ENCODE data around the gene RGL3.
"Not testable (repeated sequence)": the region's sequence is repeated elsewhere in the genome, so short reads cannot be mapped to it uniquely, and the experiment has no call there.

The RGL3 gene

GRCh38 chr19:11416346-11417052 is 2.6 kb downstream of the RGL3 start:
- no peak for DNase-seq

DNA sequence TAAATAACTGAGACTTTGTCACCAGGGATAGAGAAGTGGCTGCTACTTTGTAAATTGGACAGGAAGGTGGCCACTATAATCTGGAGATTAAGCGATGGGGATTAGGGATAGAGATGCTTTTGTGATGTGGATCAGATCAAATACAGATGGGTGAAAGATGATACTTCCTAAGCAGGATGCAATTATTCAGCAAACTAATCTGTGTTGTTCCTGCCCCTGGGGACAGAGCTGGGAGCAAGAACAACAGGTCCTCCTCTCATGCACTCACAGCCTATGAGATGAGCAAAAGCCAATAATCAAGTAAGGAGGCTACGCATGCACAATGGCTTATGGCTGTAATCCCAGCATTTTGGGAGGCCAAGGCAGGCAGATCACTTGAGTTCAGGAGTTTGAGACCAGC is 4.6 kb downstream of the RGL3 start:
- no peak for DNase-seq

DNA sequence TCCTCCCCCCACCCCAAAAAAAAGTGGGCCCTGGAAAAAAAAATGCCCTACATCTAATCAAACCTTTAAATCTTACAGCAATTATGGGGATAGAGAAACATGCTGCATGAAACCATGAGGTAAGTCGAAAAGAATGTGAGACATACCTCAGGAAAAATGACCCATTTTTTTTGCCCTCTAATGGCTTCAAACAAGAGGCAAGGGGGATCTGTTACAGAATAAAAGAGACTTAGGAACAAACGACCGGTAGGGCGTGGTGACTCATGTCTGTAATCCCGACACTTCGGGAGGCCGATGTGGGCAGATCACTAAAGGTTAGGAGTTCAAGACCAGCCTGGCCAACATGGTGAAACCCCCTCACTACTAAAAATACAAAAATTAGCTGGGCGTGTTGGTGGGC is 8.4 kb downstream of the RGL3 start:
- DNase-seq: no peak

- DNase-seq: no peak
Measured at GRCh38 chr19:11408591-11408990, 10.5 kb downstream of the RGL3 start.

DNA sequence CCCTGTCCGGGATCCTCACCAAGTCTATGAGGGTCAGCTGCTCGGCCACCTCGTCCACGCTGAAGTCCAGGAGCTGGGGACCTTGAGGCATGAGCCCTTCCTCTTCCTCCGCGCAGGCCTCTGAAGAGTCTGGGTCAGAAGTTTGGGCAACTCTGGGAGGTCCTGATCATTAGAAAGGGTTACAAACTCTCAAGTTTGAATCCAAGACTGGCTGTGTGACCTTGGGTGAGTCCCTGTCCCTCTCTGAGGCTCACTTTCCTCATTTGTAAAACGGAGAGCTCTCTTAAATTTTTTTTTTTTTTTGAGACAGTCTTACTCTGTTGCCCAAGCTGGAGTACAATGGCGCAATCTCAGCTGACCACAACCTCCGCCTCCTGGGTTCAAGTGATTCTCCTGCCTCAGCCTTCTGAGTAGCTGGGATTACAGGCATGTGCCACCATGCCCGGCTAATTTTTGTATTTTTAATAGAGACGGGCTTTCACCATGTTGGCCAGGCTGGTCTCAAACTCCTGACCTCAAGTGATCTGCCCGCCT is 12.3 kb downstream of the RGL3 start:
- not testable (repeated sequence) for DNase-seq

- no peak for DNase-seq
Measured at GRCh38 chr19:11405846-11406643, 13.1 kb downstream of the RGL3 start.

DNA sequence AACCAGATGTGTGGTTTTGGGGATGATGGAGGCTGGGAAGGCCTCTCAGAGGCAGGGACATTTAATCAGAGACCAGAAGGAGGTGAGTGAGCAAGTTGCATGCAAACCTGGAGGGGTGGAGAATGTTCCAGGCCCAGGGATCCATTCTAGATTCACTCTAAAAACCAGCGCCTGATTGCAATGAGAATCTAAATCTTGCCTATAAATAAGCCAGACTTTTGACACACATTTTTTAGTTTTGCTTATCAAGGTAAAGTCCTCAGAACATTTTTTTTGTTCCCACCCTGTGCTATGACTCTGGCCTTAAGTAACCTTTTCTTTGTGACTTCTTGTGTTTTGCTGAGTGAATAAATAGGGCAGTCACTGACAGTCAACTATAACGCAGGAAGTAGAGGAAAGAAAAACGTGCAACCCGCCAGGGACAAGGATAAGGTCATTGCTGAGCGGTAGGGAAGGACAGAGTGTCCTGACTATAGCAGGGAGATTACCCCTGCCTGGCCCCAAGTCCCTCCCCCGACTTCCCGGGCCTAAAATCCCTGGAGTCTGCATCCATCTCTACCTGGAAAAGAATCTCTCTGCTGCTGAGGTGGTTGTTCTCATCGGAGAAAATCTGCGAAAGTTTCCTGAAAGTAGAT is 14.4 kb downstream of the RGL3 start:
- no peak for DNase-seq

- no peak for DNase-seq
Measured at GRCh38 chr19:11401808-11402543, 17.1 kb downstream of the RGL3 start.

DNA sequence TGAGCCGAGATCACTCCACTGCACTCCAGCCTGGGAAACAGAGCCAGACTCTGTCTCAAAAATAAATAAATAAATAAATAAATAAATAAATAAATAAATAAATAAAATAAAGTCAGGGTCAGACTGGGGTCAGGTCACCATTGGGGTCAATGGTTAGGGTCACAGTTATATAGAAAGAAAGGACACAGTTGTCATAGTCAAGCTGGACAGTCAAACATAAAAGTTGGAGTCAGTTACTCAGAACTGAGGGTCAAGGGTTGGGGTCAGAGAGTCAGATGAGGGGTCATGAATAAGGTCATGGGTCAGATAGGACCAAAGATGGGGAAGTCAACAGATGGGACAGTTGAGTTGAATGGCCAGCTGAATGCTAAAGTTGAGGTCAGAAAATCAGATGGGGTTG is 18.3 kb downstream of the RGL3 start:
- no peak for DNase-seq

- no peak for DNase-seq
Measured at GRCh38 chr19:11399667-11400066, 19.4 kb downstream of the RGL3 start.

- no peak for DNase-seq
Measured at GRCh38 chr19:11397089-11397610, 22.0 kb downstream of the RGL3 start.

DNA sequence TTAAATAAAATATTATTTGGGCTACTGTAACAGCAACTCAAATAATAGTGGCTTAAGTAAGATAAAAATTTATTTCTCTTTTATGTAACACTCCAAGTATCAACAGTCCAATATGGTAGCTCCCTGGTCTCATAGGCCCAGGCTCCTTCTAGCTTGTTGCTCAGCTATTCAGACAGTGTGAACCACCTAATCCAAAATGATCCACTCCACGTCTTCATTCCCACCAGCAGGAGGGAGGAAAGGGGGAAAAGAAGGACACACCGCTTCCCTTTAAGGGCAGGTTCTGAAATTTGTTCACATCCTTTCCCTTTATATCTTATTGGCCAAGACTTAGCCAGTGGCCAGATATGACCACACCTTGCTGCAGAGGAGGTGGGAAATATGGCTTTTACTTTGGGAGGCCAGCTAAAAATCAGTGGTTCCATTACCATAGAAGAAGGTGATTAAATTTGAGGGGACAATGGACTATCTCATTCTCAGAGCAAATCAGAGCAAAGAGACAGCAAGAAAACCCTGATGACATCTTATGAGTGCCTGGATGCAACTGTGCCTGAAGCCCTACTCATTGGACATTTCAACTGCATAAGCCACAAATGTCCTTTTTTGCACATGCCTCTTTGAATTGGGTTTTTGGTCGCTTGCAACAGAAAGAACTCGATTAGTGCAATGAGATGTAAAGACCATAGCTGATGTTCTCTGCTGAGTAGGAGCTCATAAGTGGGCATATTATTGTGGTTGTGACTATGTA is 28.0 kb downstream of the RGL3 start:
- no peak for DNase-seq

GRCh38 chr19:11390359-11390758 is 28.8 kb downstream of the RGL3 start:
- no peak for DNase-seq

- no peak for DNase-seq
Measured at GRCh38 chr19:11387162-11388034, 31.7 kb downstream of the RGL3 start.

DNA sequence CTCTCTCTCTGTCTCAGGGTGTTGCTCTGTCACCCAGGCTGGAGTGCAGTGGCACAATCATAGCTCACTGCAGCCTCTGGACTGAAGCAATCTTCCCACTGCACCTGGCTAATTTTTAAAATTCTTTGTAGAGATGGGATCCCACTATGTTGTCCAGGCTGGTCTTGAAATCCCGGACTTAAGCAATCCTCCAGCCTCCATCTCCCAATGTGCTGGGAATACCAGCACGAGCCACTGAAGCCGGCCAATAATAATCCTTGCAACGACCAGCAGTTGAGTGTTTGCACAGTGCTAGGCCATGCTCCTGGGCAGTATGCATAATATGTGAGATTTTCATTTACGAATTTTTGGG is 34.4 kb downstream of the RGL3 start:
- DNase-seq: no peak

- DNase-seq: no peak
Measured at GRCh38 chr19:11383706-11384048, 35.4 kb downstream of the RGL3 start.

- no peak for DNase-seq
Measured at GRCh38 chr19:11382898-11383705, 36.0 kb downstream of the RGL3 start.

GRCh38 chr19:11380653-11381537 is 38.2 kb downstream of the RGL3 start:
- no peak for DNase-seq

GRCh38 chr19:11379857-11380350 is 39.2 kb downstream of the RGL3 start:
- DNase-seq: no peak
